Bone marrow (tissue), 2 donors: ENCODE measurements around the gene PDE2A.

Experiments used
- DNase-seq, 2 donors: peaks; one replicate each; lab custom pipeline; 2025; lab: John Stamatoyannopoulos, UW

Gene PDE2A

DNA sequence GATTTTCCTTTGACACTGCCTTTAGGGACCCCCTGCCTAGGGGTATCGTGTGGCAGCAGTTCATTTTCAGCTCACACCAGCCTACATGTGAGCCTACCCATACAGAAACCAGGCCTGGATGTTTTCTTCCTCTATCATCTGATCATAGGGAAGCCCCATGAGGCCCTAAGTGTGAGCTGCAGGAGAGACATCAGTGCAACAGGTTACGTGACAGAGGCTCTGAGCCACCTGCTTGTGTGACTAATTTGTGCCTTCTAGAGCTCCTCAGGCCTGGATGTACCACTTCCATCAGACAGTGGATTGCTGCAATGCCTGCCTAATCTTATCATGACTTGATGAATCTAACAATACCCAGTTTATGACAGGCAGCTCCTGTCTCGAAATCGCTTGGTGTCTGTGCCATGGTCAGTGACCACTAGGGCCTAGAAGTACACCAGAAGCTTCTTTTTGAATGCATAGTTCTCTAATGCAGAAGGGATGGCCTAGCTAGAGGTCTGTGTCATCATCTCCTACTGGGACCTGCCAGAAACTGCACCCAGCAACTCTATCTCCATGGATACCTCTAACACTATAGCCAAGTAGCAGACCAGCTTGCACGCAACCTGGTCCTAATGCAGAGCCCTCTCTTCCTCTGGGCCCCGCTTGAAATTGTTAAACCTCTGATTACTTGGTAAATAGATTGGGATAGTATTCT lies 130.2 kb downstream of the PDE2A start:
- DNase-seq, result no peak

GRCh38 chr11:72541257-72541974 lies 132.8 kb downstream of the PDE2A start:
- DNase-seq, result no peak

DNA sequence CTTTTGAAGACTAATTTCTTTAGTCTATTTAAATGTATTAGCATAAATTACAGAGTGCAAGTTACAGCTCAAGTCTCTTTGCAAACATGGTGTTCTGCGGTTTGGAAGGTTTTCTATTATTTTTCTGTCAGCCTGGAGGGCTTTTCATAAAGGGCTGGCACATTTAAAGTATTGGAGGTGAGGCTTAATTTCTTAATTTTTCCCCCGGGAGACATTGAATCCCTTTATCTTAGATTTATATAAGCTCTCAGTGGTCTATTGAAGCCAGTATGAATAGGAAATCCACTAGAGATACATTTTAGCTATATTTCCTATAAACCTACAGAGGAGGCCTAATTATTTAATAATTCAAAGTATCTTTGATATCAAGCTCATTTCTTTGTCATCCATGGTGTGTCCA lies 137.2 kb downstream of the PDE2A start:
- no peak for DNase-seq

DNA sequence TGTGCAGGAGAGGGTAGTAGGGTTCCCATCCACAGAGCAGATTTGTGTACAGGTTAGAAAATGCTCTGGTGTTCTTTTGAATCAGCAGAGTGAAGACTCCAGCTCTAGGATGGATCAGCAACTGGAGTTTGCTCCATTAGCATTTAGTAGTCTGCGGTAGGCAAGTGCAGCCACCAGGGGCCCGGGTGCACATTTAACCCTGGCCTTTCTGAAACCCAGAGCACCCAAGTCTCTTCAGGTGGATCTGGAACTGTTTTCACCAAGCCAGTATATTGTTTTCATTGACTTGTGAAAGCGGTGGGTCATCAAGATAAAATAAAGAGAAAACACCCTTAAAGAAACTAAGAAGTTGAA lies 139.1 kb downstream of the PDE2A start:
- no peak for DNase-seq

- no peak for DNase-seq
Measured at GRCh38 chr11:72534371-72535193, 139.6 kb downstream of the PDE2A start.

DNA sequence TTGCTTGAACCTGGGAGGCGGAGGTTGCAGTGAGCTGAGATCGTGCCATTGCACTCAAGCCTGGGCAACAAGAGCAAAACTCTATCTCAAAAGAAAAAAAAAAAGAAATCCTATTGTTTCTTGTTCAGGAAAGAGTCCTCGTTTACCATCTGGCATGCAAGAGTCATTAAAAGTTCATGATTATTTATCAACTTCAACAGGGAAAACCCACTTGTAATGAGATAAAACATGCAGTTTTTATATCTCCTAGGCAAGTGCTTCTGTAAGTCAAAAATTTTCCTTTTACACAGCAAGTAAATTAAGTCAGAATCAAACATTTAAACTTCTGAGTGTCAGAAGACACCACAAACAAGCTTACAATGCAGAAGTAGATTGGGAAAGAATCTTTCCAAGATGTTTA lies 145.2 kb downstream of the PDE2A start:
- DNase-seq, result no peak

- no peak for DNase-seq
Measured at GRCh38 chr11:72528121-72528520, 146.1 kb downstream of the PDE2A start.
